K562 (cell line): ENCODE results near the gene DNAAF2. TPM values are rescaled to one million over a fixed set of nuclear protein-coding genes. Genes with fewer than 3 reads are reported as not detected.
A peak's percentile ranks its signal among the peaks of the same experiment; 100 is the strongest.

Experiments used
- ATAC-seq: fragments of 200-7000 bp; cut with Tn5 transposase; 3 replicates; pipeline ENCODE4 v1.9.1; 2020; ENCODE audit warnings: moderate library complexity
- BruUV-seq: library from RNA; stranded (reverse); fragments of 400-500 nt; replicated peaks from 2 replicates; lab custom pipeline; 2021; lab: Mats Ljungman, UMichigan
- CTCF ChIA-PET: fragments of 300-600 bp; formaldehyde crosslinking; extraction: SDS; loops from one replicate; lab custom pipeline; 2021; ENCODE audit warnings: low intra/inter-chr PET ratio; lab: Yijun Ruan, JAX
- POLR2A ChIA-PET: fragments of 300-600, 350-650 bp; sonication (Branson Sonifier 250); formaldehyde crosslinking; extraction: SDS; loops from one replicate; lab custom pipeline; 2021; ENCODE audit warnings: antibody characterized with exemption, inconsistent platforms; lab: Yijun Ruan, JAX
- DNase-seq, 4 experiments: peaks; one replicate each; pipeline versions ENCODE4 v3.0.0 to v3.0.0-alpha.2; 2011 to 2018; ENCODE audit warnings: low spot score in 3 of 4, mixed read lengths in 3 of 4; ENCODE audit errors: extremely low read depth in 1 of 4
- FAIRE-seq: peaks from 2 replicates; lab custom pipeline; 2011; peaks lifted over from hg19 to GRCh38; lab: Jason Lieb, UNC
- H2AFZ ChIP-seq: 2 replicates; pipeline ENCODE4 v1.6.0; 2011; ENCODE audit warnings: low read depth, low read length, control low read depth, inconsistent platforms
- H3K27ac ChIP-seq: fragments of 200-600 bp; 3 replicates; pipeline ENCODE4 v1.8.0; 2011; ENCODE audit warnings: low read depth, mild to moderate bottlenecking, control low read depth, inconsistent platforms, low read length, moderate library complexity, mixed read lengths; ENCODE audit errors: extremely low read depth
- H3K27me3 ChIP-seq, 2 experiments: fragments of 300-600 bp in 1 of 2; 2 replicates in 1 of 2; 3 replicates in 1 of 2; pipeline versions ENCODE4 v1.6.0 to v1.8.0; 2011; ENCODE audit warnings: inconsistent platforms in 2 of 2, low read length in 2 of 2, mild to moderate bottlenecking in 1 of 2, mixed read lengths in 1 of 2, moderate library complexity in 1 of 2; ENCODE audit not compliant: control insufficient read depth in 2 of 2, insufficient read depth in 2 of 2
- H3K36me3 ChIP-seq: fragments of 300-600 bp; 3 replicates; pipeline ENCODE4 v1.8.0; 2011; ENCODE audit warnings: mild to moderate bottlenecking, low read length, inconsistent platforms; ENCODE audit not compliant: control insufficient read depth, insufficient read depth
- H3K4me1 ChIP-seq, 2 experiments: fragments of 200-600 bp in 1 of 2; replicated peaks in 1 of 2; 2 replicates in 1 of 2; 3 replicates in 1 of 2; pipeline versions ENCODE4 v1.5.1 to v1.8.0; 2011; ENCODE audit warnings: inconsistent platforms in 2 of 2, low read length in 2 of 2, mild to moderate bottlenecking in 1 of 2, mixed read lengths in 1 of 2, moderate library complexity in 1 of 2; ENCODE audit not compliant: control insufficient read depth in 2 of 2, insufficient read depth in 2 of 2
- H3K4me2 ChIP-seq: 2 replicates; pipeline ENCODE4 v1.6.1; 2011; ENCODE audit warnings: low read length, control low read depth, inconsistent platforms, mixed read lengths; ENCODE audit not compliant: insufficient read depth
- H3K4me3 ChIP-seq: fragments of 200-600 bp; sonication (generic), shearing (Covaris generic); 2 replicates; pipeline ENCODE4 v1.5.1; 2016; ENCODE audit warnings: control low read depth, inconsistent platforms
- H3K79me2 ChIP-seq: fragments of 200-600 bp; 3 replicates; pipeline ENCODE4 v1.8.0; 2011; ENCODE audit warnings: low read length, inconsistent platforms; ENCODE audit not compliant: control insufficient read depth, insufficient read depth
- H3K9ac ChIP-seq, 2 experiments: 2 replicates each; pipeline versions ENCODE4 v1.6.0 to v1.6.1; 2011; ENCODE audit warnings: low read depth in 2 of 2, low read length in 2 of 2, control low read depth in 1 of 2, inconsistent platforms in 1 of 2, mild to moderate bottlenecking in 1 of 2, mixed read lengths in 1 of 2; ENCODE audit not compliant: insufficient read depth in 1 of 2
- H3K9me1 ChIP-seq: one replicate; pipeline ENCODE4 v1.6.0; 2011; ENCODE audit warnings: inconsistent platforms, mild to moderate bottlenecking, low read length, moderate library complexity; ENCODE audit not compliant: control insufficient read depth, insufficient read depth
- H3K9me3 ChIP-seq: replicated peaks from 2 replicates; pipeline ENCODE4 v1.5.1; 2011; ENCODE audit warnings: low read depth, low read length, inconsistent platforms; ENCODE audit not compliant: control insufficient read depth, insufficient read depth
- H4K20me1 ChIP-seq: replicated peaks from 2 replicates; pipeline ENCODE4 v1.6.1; 2011; ENCODE audit warnings: low read length, inconsistent platforms, mixed read lengths; ENCODE audit not compliant: control insufficient read depth, insufficient read depth
- CAMTA2 ChIP-seq: fragments of 250-450 bp; sonication (Bioruptor Pico); conservative IDR thresholded peaks from 2 replicates; pipeline ENCODE4 v1.5.1; 2022
- CEBPB ChIP-seq: fragments of 450-650 bp; IDR thresholded peaks from 2 replicates; pipeline ENCODE4 v1.6.1; 2016; ENCODE audit warnings: missing genetic modification characterization, missing compliant biosample characterization
- FOXO4 ChIP-seq: fragments of 450-650 bp; formaldehyde crosslinking; IDR thresholded peaks from 2 replicates; pipeline ENCODE4 v1.4.0; 2020; ENCODE audit warnings: mild to moderate bottlenecking, moderate library complexity
- ILF3 ChIP-seq: fragments of 450-650 bp; IDR thresholded peaks from 2 replicates; pipeline ENCODE4 v1.6.1; 2018; ENCODE audit warnings: antibody characterized with exemption, mild to moderate bottlenecking, moderate library complexity, borderline replicate concordance
- POLR2A ChIP-seq: fragments of 450-650 bp; conservative IDR thresholded peaks from 2 replicates; pipeline ENCODE4 v1.6.1; 2016
- POLR2AphosphoS5 ChIP-seq: IDR thresholded peaks from 2 replicates; pipeline ENCODE4 v1.6.1; 2011; ENCODE audit warnings: mild to moderate bottlenecking, low read depth, low read length, moderate library complexity; ENCODE audit not compliant: control insufficient read depth, insufficient read depth
- RBM25 ChIP-seq: fragments of 200-400 bp; formaldehyde crosslinking; IDR thresholded peaks from 2 replicates; pipeline ENCODE4 v1.6.1; 2018; ENCODE audit warnings: low read length, low read depth, moderate library complexity; ENCODE audit not compliant: severe bottlenecking
- RERE ChIP-seq: sonication (generic); formaldehyde crosslinking; IDR thresholded peaks from 2 replicates; pipeline ENCODE4 v1.8.0; 2023; ENCODE audit warnings: missing genetic modification reagents, mild to moderate bottlenecking, borderline replicate concordance
- SNIP1 ChIP-seq: fragments of 450-650 bp; IDR thresholded peaks from 2 replicates; pipeline ENCODE4 v1.7.1; 2017; ENCODE audit warnings: low read depth, mild to moderate bottlenecking
- SUPT5H ChIP-seq: fragments of 450-650 bp; IDR thresholded peaks from 2 replicates; pipeline ENCODE4 v1.6.1; 2016
- ZBED1 ChIP-seq: IDR thresholded peaks from 2 replicates; pipeline ENCODE4 v1.6.1; 2014
- ZNF408 ChIP-seq: fragments of 250-450 bp; sonication (Bioruptor Pico); IDR thresholded peaks from 2 replicates; pipeline ENCODE4 v1.4.0; 2020; ENCODE audit warnings: low read depth, mild to moderate bottlenecking, moderate library complexity
- ZNF445 ChIP-seq: fragments of 250-450 bp; sonication (Bioruptor Pico); IDR thresholded peaks from 2 replicates; pipeline ENCODE4 v1.4.0; 2020; ENCODE audit warnings: low read depth, mild to moderate bottlenecking, moderate library complexity
- ZNF589 ChIP-seq: fragments of 200-800 bp; sonication (Bioruptor generic); IDR thresholded peaks from 2 replicates; pipeline ENCODE4 v1.6.1; 2016; ENCODE audit warnings: low read depth, missing genetic modification characterization, missing compliant biosample characterization
- ZNF695 ChIP-seq: fragments of 450-650 bp; formaldehyde crosslinking; IDR thresholded peaks from 2 replicates; pipeline ENCODE4 v1.4.0; 2020; ENCODE audit warnings: mild to moderate bottlenecking, moderate library complexity
- ZNF717 ChIP-seq: fragments of 250-450 bp; sonication (Bioruptor Pico); IDR thresholded peaks from 2 replicates; pipeline ENCODE4 v1.5.0; 2021
- ZNF76 ChIP-seq: fragments of 250-450 bp; sonication (Bioruptor Pico); IDR thresholded peaks from 2 replicates; pipeline ENCODE4 v1.4.0; 2020; ENCODE audit warnings: mild to moderate bottlenecking, moderate library complexity, borderline replicate concordance
- whole genome bisulfite sequencing: fragments of 100-300 bp; shearing (Covaris generic); methylation state at CpG from one replicate; pipeline ENCODE4 v1.1.6; 2016; ENCODE audit warnings: low coverage, mixed read lengths; ENCODE audit not compliant: insufficient coverage; ENCODE audit errors: missing lambda C conversion rate; 5-methylcytosine and 5-hydroxymethylcytosine counted together
- in situ Hi-C: fragments of 300-500 bp; cut with MboI; formaldehyde crosslinking; loops from 4 replicates; pipeline ENCODE4 v1.15.0; 2018; ENCODE audit warnings: inconsistent platforms, mixed read lengths
- intact Hi-C: fragments of 100-400 bp; cut with micrococcal nuclease; formaldehyde crosslinking; loops from 2 replicates; pipeline ENCODE4 v1.14.2; 2022
- polyA plus RNA-seq, 8 experiments: library from polyadenylated mRNA; depleted of rRNA in 4 of 8; stranded (reverse) in 5 of 8; unstranded in 3 of 8; fragments of >200 nt; fragmentation: Nextera tagmentation in 2 of 8; fragmentation: Illumina TruSeq in 1 of 8; extraction: Ambion mirVana in 2 of 8; extraction: Trizol in 1 of 8; gene quantifications; 2 replicates each; pipeline versions ENCODE4 v1.2.1 to v1.2.3, GENCODE V29; 2011 to 2014; ENCODE audit warnings: inconsistent platforms in 1 of 8, missing spikeins in 1 of 8
- total RNA-seq, 7 experiments: library from RNA; depleted of rRNA in 6 of 7; stranded (reverse); fragments of >200 nt in 6 of 7; fragmentation: Illumina TruSeq in 2 of 7; extraction: Trizol in 2 of 7; gene quantifications; 2 replicates each; pipeline versions ENCODE4 v1.2.1 to v1.2.3, GENCODE V29; 2011 to 2021; ENCODE audit warnings: low replicate concordance in 1 of 7

The DNAAF2 gene
- total and polyA plus RNA-seq, 9 of the 15 experiments (the other 6 are each of a cell fraction or from before 2014, with no cell fraction given) = 2.4 to 14.6 (median 11.1) TPM

GRCh38 chr14:49617852-49618519 is 17.1 kb downstream of the DNAAF2 start:
- no peak overlapping the region for H3K4me3 ChIP-seq
- ChIA-PET CTCF (no interaction called here), POLR2A (no interaction called here)
- DNase-seq (no peak), FAIRE-seq (no peak), ATAC-seq (no peak)
- H3K4me1 ChIP-seq = peaks cover 0 to 14% of the 10 kb centered on the region in 2 experiments; a peak in 4 of 5 replicates
- no peak overlapping the region for H2AFZ ChIP-seq
- H3K36me3 ChIP-seq = peaks cover 49% of the 10 kb centered on the region
- no peaks in the 10 kb centered on the region for H3K27me3 ChIP-seq
- H4K20me1 ChIP-seq = peaks cover 7% of the 10 kb centered on the region
- H3K9me3 ChIP-seq = no peaks in the 10 kb centered on the region
- no TSS peak for BruUV-seq
- H3K4me2 ChIP-seq = no peak overlapping the region
- WGBS = 61% methylated on average over 6 of the region's 6 CpGs
- no peak overlapping the region for H3K27ac ChIP-seq
- peaks cover 3% of the 10 kb centered on the region for H3K9me1 ChIP-seq
- intact Hi-C loops = no loop called here
- peaks cover 64% of the 10 kb centered on the region for H3K79me2 ChIP-seq
- H3K9ac ChIP-seq = no peak overlapping the region; a peak in 1 of 4 replicates
- in situ Hi-C loops = no loop called here
- TF ChIP-seq SNIP1 = no peak
- TF ChIP-seq CEBPB = no peak
- peak; percentile 10; the same call in 1 of the 2 replicates for TF ChIP-seq POLR2A
- TF ChIP-seq ZNF695 (CRISPR knock-in tag) = no peak
- no peak for TF ChIP-seq ZNF76
- TF ChIP-seq POLR2AphosphoS5 = peak; percentile 30; the same call in 1 of the 2 replicates
- no peak for TF ChIP-seq RBM25
- no peak for TF ChIP-seq ZNF717 (CRISPR knock-in tag)
- peak; percentile 60; the same call in 1 of the 2 replicates for TF ChIP-seq ILF3
- TF ChIP-seq CAMTA2 = no peak
- TF ChIP-seq SUPT5H = 0 out of 2 replicates have a peak, but pooled peaks have one; percentile 29
- TF ChIP-seq ZNF408 = no peak
- TF ChIP-seq ZNF445 (CRISPR knock-in tag) = no peak
- TF ChIP-seq FOXO4 (CRISPR knock-in tag) = no peak
- no peak for TF ChIP-seq ZNF589
- no peak for TF ChIP-seq RERE
- TF ChIP-seq ZBED1 = no peak
